Measurements from ENCODE around the gene SLC2A5.
"Not testable (repeated sequence)": the region's sequence is repeated elsewhere in the genome, so short reads cannot be mapped to it uniquely, and the experiment has no call there.

SLC2A5 gene

GRCh38 chr1:9037476-9038337 lies 31.7 kb downstream of the SLC2A5 start:
- in situ Hi-C loops (cut with HindIII; ENCODE audit: low sequenced_read_pairs) = no loop called here

DNA sequence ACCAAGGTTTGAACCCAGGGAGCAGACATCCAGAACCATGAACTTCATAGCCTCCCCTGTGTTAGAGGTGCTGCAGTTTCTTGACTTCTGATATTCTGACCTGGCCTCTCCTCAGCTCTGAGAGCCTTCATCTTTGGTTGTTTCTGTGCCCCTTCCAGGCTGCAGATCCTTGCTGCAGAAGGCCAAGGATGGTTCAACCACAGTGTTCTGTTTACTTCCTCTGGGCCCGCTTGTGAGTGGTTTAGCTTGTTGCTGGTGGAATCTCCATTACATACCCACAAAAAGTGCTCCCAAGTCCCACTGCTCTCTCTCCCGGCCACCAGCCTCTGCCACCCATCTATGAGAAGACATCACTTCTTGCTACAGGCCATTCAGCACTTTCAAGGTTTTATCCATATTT lies 34.2 kb downstream of the SLC2A5 start:
- in situ Hi-C loops (cut with HindIII; ENCODE audit: low sequenced_read_pairs) = no loop called here

GRCh38 chr1:9033363-9033762 lies 36.1 kb downstream of the SLC2A5 start:
- in situ Hi-C loops (cut with HindIII; ENCODE audit: low sequenced_read_pairs) = no loop called here

- in situ Hi-C loops (cut with HindIII; ENCODE audit: low sequenced_read_pairs) = no loop called here
These were observed 37.8 kb downstream of the SLC2A5 start for GRCh38 chr1:9031484-9032259.

- in situ Hi-C loops (cut with HindIII; ENCODE audit: low sequenced_read_pairs) = not testable (repeated sequence)
These were observed 38.4 kb downstream of the SLC2A5 start for GRCh38 chr1:9031077-9031476.

- in situ Hi-C loops (cut with HindIII; ENCODE audit: low sequenced_read_pairs) = no loop called here
These were observed 40.3 kb downstream of the SLC2A5 start for GRCh38 chr1:9028921-9029705.

DNA sequence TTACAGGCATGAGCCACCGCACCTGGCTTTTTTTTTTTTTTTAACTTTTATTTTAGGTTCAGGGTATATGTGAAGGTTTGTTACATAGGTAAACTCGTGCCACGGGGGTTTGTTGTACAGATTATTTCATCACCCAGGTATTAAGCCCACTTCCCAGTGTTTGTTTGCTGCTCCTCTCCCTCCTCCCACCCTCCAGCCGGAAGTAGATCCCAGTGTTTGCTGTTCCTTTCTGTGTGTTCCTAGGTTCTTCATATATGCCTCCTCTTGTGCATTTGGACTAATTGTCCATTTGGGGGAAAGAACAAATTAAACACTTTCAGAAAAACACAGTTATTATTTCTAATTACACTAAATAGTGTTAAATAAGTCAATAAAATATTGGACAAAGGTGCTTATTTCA lies 42.1 kb downstream of the SLC2A5 start:
- in situ Hi-C loops (cut with HindIII; ENCODE audit: low sequenced_read_pairs) = no loop called here

GRCh38 chr1:9025449-9025848 lies 44.0 kb downstream of the SLC2A5 start:
- in situ Hi-C loops (cut with HindIII; ENCODE audit: low sequenced_read_pairs) = no loop called here

DNA sequence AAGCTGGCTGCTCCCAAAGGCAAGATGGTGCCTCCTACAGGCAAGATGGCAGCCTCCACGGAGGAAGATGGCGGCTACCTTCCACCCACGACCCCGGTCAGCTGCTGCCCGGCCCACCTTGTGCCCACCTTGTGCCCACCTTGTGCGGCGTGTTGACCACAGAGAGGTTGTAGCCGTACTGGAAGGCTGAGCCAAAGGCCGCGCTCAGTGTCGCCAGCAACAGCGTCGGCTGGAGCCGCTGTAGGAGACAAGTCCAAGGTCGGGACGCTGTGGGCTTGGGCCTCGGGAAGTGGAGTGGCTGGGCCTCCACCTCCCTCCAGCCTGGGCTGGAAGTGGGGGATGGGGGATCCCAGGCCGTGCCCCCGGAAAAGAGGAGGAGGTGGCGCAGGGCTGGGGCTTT lies 44.6 kb downstream of the SLC2A5 start:
- in situ Hi-C loops (cut with HindIII; ENCODE audit: low sequenced_read_pairs) = no loop called here

DNA sequence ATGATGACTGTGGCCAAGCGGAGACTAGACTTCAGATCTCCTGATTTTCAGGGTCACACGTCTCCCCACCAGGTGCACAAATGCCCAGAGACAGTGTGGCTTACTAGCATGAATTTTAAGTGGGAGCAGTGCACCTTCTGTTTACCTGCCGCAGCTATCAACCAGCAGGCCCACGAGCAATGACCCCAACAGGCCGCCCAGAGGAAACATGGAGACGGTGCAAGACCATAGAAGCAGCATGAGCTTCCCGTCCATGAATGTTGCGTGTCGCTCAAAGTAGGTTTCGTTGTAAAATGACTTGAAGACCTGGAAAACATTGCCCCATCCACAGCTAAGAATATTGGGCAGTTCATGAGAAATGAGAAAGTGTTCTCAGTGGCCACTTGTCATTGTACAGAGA lies 46.7 kb downstream of the SLC2A5 start:
- in situ Hi-C loops (cut with HindIII; ENCODE audit: low sequenced_read_pairs) = no loop called here

GRCh38 chr1:9022026-9022738 lies 47.3 kb downstream of the SLC2A5 start:
- in situ Hi-C loops (cut with HindIII; ENCODE audit: low sequenced_read_pairs) = not testable (repeated sequence)

GRCh38 chr1:9020305-9020704 lies 49.1 kb downstream of the SLC2A5 start:
- in situ Hi-C loops (cut with HindIII; ENCODE audit: low sequenced_read_pairs) = no loop called here

GRCh38 chr1:9019896-9020295 lies 49.5 kb downstream of the SLC2A5 start:
- in situ Hi-C loops (cut with HindIII; ENCODE audit: low sequenced_read_pairs) = no loop called here

DNA sequence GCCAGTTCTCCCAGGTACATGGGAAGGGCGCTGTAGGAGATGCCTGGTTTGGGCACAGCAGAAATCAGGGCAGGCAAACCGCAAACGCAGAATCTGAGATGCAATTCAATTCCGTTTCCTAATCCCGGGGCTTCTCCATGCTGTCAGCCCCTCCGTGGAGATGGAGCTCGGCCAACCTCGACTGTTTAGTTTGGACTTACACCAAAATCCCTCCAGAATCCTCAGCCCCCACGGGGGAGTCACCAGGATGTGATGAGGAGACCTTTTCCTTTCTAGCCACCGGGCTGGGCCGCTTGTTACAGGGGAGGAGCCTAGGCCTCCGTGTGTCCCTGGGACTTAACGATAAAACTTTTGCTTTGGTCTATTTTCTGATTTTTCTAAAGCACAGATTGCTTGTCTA lies 51.1 kb downstream of the SLC2A5 start:
- in situ Hi-C loops (cut with HindIII; ENCODE audit: low sequenced_read_pairs) = no loop called here

DNA sequence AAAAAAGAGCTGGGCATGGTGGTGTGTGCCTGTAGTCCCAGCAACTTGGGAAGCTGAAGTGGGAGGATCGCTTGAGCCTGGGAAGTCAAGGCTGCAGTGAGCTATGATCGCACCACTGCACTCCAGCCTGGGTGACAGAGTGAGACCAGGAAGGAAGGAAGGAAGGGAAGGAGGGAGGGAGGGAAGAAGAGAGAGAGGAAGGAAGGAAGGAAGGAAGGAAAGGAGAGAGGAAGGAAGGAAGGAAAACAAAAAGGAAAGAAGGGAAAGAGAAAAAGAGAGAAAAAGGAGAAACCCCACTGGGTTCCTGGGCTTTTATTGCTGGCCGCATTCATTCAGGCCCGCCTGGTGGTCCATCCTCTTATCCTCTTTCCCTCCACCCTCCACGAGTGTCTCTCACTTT lies 53.0 kb downstream of the SLC2A5 start:
- in situ Hi-C loops (cut with HindIII; ENCODE audit: low sequenced_read_pairs) = no loop called here

GRCh38 chr1:9014475-9015375 lies 54.7 kb downstream of the SLC2A5 start:
- in situ Hi-C loops (cut with HindIII; ENCODE audit: low sequenced_read_pairs) = no loop called here

- in situ Hi-C loops (cut with HindIII; ENCODE audit: low sequenced_read_pairs) = no loop called here
These were observed 55.6 kb downstream of the SLC2A5 start for GRCh38 chr1:9013819-9014218.

- in situ Hi-C loops (cut with HindIII; ENCODE audit: low sequenced_read_pairs) = no loop called here
These were observed 58.6 kb downstream of the SLC2A5 start for GRCh38 chr1:9010781-9011323.

All from endothelial cell of hepatic sinusoid (primary cell).